HG02981 (cell line): ENCODE measurements around the gene GRIK4.

Source experiments
- ATAC-seq: cut with Tn5 transposase; IDR thresholded peaks from one replicate; pipeline ENCODE4 v1.9.1; 2021; ENCODE audit warnings: mild to moderate bottlenecking, moderate library complexity; ENCODE audit not compliant: unreplicated experiment

Gene GRIK4

GRCh38 chr11:120629407-120630080 is 118.0 kb downstream of the GRIK4 start:
- no peak for ATAC-seq

GRCh38 chr11:120630122-120630521 is 118.6 kb downstream of the GRIK4 start:
- no peak for ATAC-seq

- ATAC-seq, result no peak
Observed at GRCh38 chr11:120632579-120632978, 121.0 kb downstream of the GRIK4 start.

- no peak for ATAC-seq
Observed at GRCh38 chr11:120633616-120634393, 122.3 kb downstream of the GRIK4 start.

- no peak for ATAC-seq
Observed at GRCh38 chr11:120634706-120635105, 123.2 kb downstream of the GRIK4 start.

GRCh38 chr11:120635136-120635810 is 123.7 kb downstream of the GRIK4 start:
- no peak for ATAC-seq

GRCh38 chr11:120637131-120637530 is 125.6 kb downstream of the GRIK4 start:
- no peak for ATAC-seq

GRCh38 chr11:120642196-120642894 is 130.8 kb downstream of the GRIK4 start:
- ATAC-seq, result no peak

- ATAC-seq, result no peak
Observed at GRCh38 chr11:120643284-120643683, 131.7 kb downstream of the GRIK4 start.

- ATAC-seq, result no peak
Observed at GRCh38 chr11:120645639-120646038, 134.1 kb downstream of the GRIK4 start.

- no peak for ATAC-seq
Observed at GRCh38 chr11:120646206-120646605, 134.7 kb downstream of the GRIK4 start.

GRCh38 chr11:120647681-120648080 is 136.1 kb downstream of the GRIK4 start:
- ATAC-seq, result no peak

GRCh38 chr11:120648771-120649170 is 137.2 kb downstream of the GRIK4 start:
- ATAC-seq, result no peak

GRCh38 chr11:120649316-120649715 is 137.8 kb downstream of the GRIK4 start:
- ATAC-seq, result no peak

GRCh38 chr11:120651396-120651795 is 139.8 kb downstream of the GRIK4 start:
- no peak for ATAC-seq

GRCh38 chr11:120651836-120652235 is 140.3 kb downstream of the GRIK4 start:
- no peak for ATAC-seq

GRCh38 chr11:120652705-120653335 is 141.3 kb downstream of the GRIK4 start:
- ATAC-seq, result no peak

GRCh38 chr11:120655589-120655988 is 144.0 kb downstream of the GRIK4 start:
- ATAC-seq, result no peak

- ATAC-seq, result peak; percentile 46
Observed at GRCh38 chr11:120657306-120658070, 145.9 kb downstream of the GRIK4 start.

GRCh38 chr11:120658071-120658423 is 146.5 kb downstream of the GRIK4 start:
- no peak for ATAC-seq
